ENCODE results near the gene HTD2.

DNA sequence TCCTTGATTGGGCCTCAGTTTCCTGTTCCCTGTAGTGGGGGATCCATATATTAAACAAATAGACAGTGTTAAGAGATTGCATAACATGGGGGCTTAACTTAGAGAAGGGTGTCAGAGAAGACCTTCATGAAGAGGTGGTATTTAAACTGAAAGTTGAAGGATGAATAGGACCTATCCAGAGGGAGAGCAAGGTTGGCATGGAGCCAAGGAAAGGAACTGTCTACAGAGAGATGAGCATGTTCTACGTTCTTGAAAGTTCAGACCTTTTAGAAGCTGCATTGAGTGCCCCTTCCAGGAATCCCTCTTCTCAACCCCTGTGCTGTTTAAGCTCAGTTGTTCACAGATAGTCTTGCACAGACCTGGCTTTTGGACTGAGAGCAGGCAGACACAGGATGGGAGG is 2.4 kb downstream of the HTD2 start:
- TF ChIP-seq SMAD3 (CRISPR knock-in tag; IDR thresholded peaks at IDR 0.05; ENCODE audit: borderline replicate concordance), result no peak
- TF ChIP-seq, protein P1, sequence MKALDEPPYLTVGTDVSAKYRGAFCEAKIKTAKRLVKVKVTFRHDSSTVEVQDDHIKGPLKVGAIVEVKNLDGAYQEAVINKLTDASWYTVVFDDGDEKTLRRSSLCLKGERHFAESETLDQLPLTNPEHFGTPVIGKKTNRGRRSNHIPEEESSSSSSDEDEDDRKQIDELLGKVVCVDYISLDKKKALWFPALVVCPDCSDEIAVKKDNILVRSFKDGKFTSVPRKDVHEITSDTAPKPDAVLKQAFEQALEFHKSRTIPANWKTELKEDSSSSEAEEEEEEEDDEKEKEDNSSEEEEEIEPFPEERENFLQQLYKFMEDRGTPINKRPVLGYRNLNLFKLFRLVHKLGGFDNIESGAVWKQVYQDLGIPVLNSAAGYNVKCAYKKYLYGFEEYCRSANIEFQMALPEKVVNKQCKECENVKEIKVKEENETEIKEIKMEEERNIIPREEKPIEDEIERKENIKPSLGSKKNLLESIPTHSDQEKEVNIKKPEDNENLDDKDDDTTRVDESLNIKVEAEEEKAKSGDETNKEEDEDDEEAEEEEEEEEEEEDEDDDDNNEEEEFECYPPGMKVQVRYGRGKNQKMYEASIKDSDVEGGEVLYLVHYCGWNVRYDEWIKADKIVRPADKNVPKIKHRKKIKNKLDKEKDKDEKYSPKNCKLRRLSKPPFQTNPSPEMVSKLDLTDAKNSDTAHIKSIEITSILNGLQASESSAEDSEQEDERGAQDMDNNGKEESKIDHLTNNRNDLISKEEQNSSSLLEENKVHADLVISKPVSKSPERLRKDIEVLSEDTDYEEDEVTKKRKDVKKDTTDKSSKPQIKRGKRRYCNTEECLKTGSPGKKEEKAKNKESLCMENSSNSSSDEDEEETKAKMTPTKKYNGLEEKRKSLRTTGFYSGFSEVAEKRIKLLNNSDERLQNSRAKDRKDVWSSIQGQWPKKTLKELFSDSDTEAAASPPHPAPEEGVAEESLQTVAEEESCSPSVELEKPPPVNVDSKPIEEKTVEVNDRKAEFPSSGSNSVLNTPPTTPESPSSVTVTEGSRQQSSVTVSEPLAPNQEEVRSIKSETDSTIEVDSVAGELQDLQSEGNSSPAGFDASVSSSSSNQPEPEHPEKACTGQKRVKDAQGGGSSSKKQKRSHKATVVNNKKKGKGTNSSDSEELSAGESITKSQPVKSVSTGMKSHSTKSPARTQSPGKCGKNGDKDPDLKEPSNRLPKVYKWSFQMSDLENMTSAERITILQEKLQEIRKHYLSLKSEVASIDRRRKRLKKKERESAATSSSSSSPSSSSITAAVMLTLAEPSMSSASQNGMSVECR (CRISPR knock-in tag; IDR thresholded peaks at IDR 0.05; ENCODE audit: borderline replicate concordance), result no peak
- TF ChIP-seq ATF3 (CRISPR knock-in tag; conservative IDR thresholded peaks at IDR 0.05), result no peak
- TF ChIP-seq, protein P2, sequence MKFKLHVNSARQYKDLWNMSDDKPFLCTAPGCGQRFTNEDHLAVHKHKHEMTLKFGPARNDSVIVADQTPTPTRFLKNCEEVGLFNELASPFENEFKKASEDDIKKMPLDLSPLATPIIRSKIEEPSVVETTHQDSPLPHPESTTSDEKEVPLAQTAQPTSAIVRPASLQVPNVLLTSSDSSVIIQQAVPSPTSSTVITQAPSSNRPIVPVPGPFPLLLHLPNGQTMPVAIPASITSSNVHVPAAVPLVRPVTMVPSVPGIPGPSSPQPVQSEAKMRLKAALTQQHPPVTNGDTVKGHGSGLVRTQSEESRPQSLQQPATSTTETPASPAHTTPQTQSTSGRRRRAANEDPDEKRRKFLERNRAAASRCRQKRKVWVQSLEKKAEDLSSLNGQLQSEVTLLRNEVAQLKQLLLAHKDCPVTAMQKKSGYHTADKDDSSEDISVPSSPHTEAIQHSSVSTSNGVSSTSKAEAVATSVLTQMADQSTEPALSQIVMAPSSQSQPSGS (CRISPR knock-in tag; IDR thresholded peaks at IDR 0.05; ENCODE audit: borderline replicate concordance, low read depth), result no peak
- TF ChIP-seq JUN (CRISPR knock-in tag; IDR thresholded peaks at IDR 0.05), result no peak
- TF ChIP-seq AR (CRISPR knock-in tag; IDR thresholded peaks at IDR 0.05), result no peak
- TF ChIP-seq CTCF (IDR thresholded peaks at IDR 0.05), result no peak
